ENCODE results near the gene FXYD6.

GRCh38 chr11:117912497-117912896, 36.0 kb upstream of the FXYD6 start:
- no peak for TF ChIP-seq CTCF (IDR thresholded peaks at IDR 0.05)
- no peak for TF ChIP-seq EZH2 (IDR thresholded peaks at IDR 0.05; ENCODE audit: borderline replicate concordance, insufficient read depth, low read depth, low read length, poor library complexity, severe bottlenecking)

All from B cell (primary cell).